Astrocyte of the hippocampus (primary cell): ENCODE data around the gene IMPG1.
A peak's percentile ranks its signal among the peaks of the same experiment; 100 is the strongest.

Source experiments
- DNase-seq: peaks from one replicate; pipeline ENCODE4 v3.0.0; 2011; ENCODE audit warnings: low read depth, low spot score

Gene IMPG1

DNA sequence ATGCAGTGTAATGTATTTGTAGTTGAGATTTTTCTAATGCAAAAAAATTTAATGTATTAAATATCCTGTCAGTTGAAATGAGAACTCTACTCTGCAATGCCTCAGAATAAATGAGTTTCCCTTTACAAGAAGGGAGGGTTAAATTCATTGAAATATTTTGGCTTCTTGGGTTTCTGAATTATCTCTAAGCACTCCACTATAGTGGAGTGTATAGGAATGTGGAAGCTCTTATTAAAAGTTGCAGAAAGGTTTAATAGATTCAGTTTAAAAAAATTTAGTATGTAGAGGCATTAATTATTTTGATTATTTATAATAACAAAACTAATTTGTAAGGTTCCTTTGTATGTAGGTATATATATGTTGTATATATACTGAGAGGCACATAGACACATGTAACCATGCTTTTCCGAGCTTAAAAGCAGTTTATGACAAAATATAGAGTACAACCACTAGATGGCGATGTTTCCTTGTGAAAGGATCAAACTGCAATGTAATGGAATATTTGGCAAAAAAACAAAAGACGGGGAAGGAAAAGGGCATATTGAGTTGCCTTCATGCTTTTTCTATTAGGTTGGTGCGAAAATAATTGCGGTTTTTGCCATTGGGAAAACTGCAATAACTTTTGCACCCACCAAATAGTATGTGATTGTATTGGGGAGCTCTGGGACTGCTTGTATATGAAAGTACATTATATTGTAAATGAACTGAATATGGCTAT lies 179.2 kb downstream of the IMPG1 start:
- peak; percentile 81 for DNase-seq

DNA sequence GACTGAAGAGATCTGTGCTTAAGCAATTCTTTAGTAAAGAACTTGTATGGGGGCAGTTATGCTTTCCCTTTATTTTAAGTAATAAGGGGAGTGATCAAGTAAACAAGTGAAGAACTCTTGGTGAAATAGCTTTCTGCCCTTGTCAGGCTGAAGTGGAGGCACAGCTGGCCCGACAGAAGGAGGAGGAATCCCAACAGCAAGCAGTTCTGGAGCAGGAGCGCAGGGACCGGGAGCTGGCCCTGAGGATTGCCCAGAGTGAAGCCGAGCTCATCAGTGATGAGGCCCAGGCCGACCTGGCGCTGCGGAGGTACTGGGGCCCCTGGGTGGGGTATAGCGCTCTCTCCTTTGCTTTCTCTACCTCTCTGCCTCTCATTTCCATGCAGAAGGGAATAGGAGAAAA lies 180.1 kb downstream of the IMPG1 start:
- no peak for DNase-seq

GRCh38 chr6:75884822-75885221 lies 187.6 kb downstream of the IMPG1 start:
- DNase-seq = no peak

- peak; percentile 37 for DNase-seq
These were observed 189.7 kb downstream of the IMPG1 start for GRCh38 chr6:75882734-75883133.

- DNase-seq = no peak
These were observed 192.2 kb downstream of the IMPG1 start for GRCh38 chr6:75880305-75880704.

GRCh38 chr6:75876152-75876551 lies 196.3 kb downstream of the IMPG1 start:
- no peak for DNase-seq

- no peak for DNase-seq
These were observed 198.2 kb downstream of the IMPG1 start for GRCh38 chr6:75874224-75874623.
